HG02970 (cell line): ENCODE results near the gene ELMO2.

Source experiments
- ATAC-seq: cut with Tn5 transposase; IDR thresholded peaks from one replicate; pipeline ENCODE4 v1.9.1; 2021; ENCODE audit warnings: mild to moderate bottlenecking, moderate library complexity, moderate number of reproducible peaks; ENCODE audit not compliant: unreplicated experiment, low FRiP score

Gene ELMO2

GRCh38 chr20:46353500-46354206, 52.8 kb downstream of the ELMO2 start:
- ATAC-seq, result no peak

- no peak for ATAC-seq
These were observed 54.0 kb downstream of the ELMO2 start for GRCh38 chr20:46352370-46352938.

- ATAC-seq, result no peak
These were observed 54.9 kb downstream of the ELMO2 start for GRCh38 chr20:46351357-46352058.

GRCh38 chr20:46350986-46351267, 55.5 kb downstream of the ELMO2 start:
- ATAC-seq, result no peak

GRCh38 chr20:46350201-46350985, 56.0 kb downstream of the ELMO2 start:
- ATAC-seq, result no peak

- ATAC-seq, result no peak
These were observed 56.7 kb downstream of the ELMO2 start for GRCh38 chr20:46349742-46350056.

GRCh38 chr20:46349035-46349741, 57.2 kb downstream of the ELMO2 start:
- no peak for ATAC-seq

- ATAC-seq, result no peak
These were observed 58.3 kb downstream of the ELMO2 start for GRCh38 chr20:46347841-46348803.

- ATAC-seq, result no peak
These were observed 59.6 kb downstream of the ELMO2 start for GRCh38 chr20:46346770-46347169.

- ATAC-seq, result no peak
These were observed 61.8 kb downstream of the ELMO2 start for GRCh38 chr20:46344488-46345162.

GRCh38 chr20:46343975-46344357, 62.4 kb downstream of the ELMO2 start:
- no peak for ATAC-seq

- no peak for ATAC-seq
These were observed 63.0 kb downstream of the ELMO2 start for GRCh38 chr20:46343348-46343974.

GRCh38 chr20:46342451-46343347, 63.7 kb downstream of the ELMO2 start:
- ATAC-seq, result no peak

GRCh38 chr20:46342010-46342378, 64.4 kb downstream of the ELMO2 start:
- ATAC-seq, result no peak

- ATAC-seq, result no peak
These were observed 65.1 kb downstream of the ELMO2 start for GRCh38 chr20:46341074-46342009.

GRCh38 chr20:46339037-46339436, 67.4 kb downstream of the ELMO2 start:
- no peak for ATAC-seq

- ATAC-seq, result no peak
These were observed 69.7 kb downstream of the ELMO2 start for GRCh38 chr20:46336735-46337134.
